DOHH2 (cell line): Measurements from ENCODE around the gene TMEM255B.

Experiments
- H3F3A ChIP-seq: fragments of 200-600 bp; sonication (generic), shearing (Covaris generic); 2 replicates; pipeline ENCODE4 v1.6.0; 2016; ENCODE audit warnings: antibody characterized with exemption, mild to moderate bottlenecking; ENCODE audit not compliant: control insufficient read depth, insufficient read depth
- H3K27ac ChIP-seq: fragments of 200-600 bp; sonication (generic); 2 replicates; pipeline ENCODE4 v1.5.1; 2014; ENCODE audit warnings: low read depth, mild to moderate bottlenecking, low read length, moderate library complexity
- H3K27me3 ChIP-seq: fragments of 200-600 bp; sonication (generic); 2 replicates; pipeline ENCODE4 v1.6.1; 2014; ENCODE audit warnings: mild to moderate bottlenecking, low read length, mixed read lengths; ENCODE audit not compliant: control insufficient read depth
- H3K36me3 ChIP-seq: fragments of 200-600 bp; sonication (generic); 2 replicates; pipeline ENCODE4 v1.6.1; 2014; ENCODE audit warnings: mild to moderate bottlenecking, low read length, moderate library complexity, mixed read lengths; ENCODE audit not compliant: control insufficient read depth
- H3K4me1 ChIP-seq: fragments of 200-600 bp; sonication (generic); 2 replicates; pipeline ENCODE4 v1.6.1; 2014; ENCODE audit warnings: mild to moderate bottlenecking, low read length, mixed read lengths; ENCODE audit not compliant: control insufficient read depth
- H3K4me2 ChIP-seq: fragments of 200-600 bp; sonication (generic); 2 replicates; pipeline ENCODE4 v1.6.0; 2014; ENCODE audit warnings: mild to moderate bottlenecking, low read length, moderate library complexity
- H3K4me3 ChIP-seq: fragments of 200-600 bp; sonication (generic); 2 replicates; pipeline ENCODE4 v1.5.1; 2014; ENCODE audit warnings: mild to moderate bottlenecking, low read length, mixed read lengths
- H3K79me2 ChIP-seq: fragments of 200-600 bp; sonication (generic); 2 replicates; pipeline ENCODE4 v1.6.1; 2014; ENCODE audit warnings: mild to moderate bottlenecking, low read length, mixed read lengths; ENCODE audit not compliant: control insufficient read depth
- H3K9me2 ChIP-seq: fragments of 200-600 bp; sonication (generic); replicated peaks from 2 replicates; pipeline ENCODE4 v1.6.1; 2014; ENCODE audit warnings: mild to moderate bottlenecking, low read length, mixed read lengths; ENCODE audit not compliant: control insufficient read depth
- H3K9me3 ChIP-seq: fragments of 200-600 bp; sonication (generic); 2 replicates; pipeline ENCODE4 v1.6.1; 2014; ENCODE audit warnings: antibody characterized with exemption, low read length, mixed read lengths; ENCODE audit not compliant: control insufficient read depth, insufficient read depth
- H4K20me1 ChIP-seq: fragments of 200-600 bp; sonication (generic); 2 replicates; pipeline ENCODE4 v1.6.0; 2014; ENCODE audit warnings: low read depth, mild to moderate bottlenecking, antibody characterized with exemption, low read length, moderate library complexity; ENCODE audit not compliant: control insufficient read depth, insufficient read depth
- EZH2phosphoT487 ChIP-seq: fragments of 200-600 bp; sonication (generic); IDR thresholded peaks from 2 replicates; pipeline ENCODE4 v1.6.1; 2017; ENCODE audit warnings: borderline replicate concordance, mild to moderate bottlenecking, antibody characterized with exemption, low read length, moderate library complexity, mixed read lengths
- TF ChIP-seq, protein P1 (sequence below): fragments of 200-600 bp; sonication (generic); IDR thresholded peaks from one replicate; pipeline ENCODE4 v1.5.1; 2014; ENCODE audit warnings: antibody characterized with exemption, mild to moderate bottlenecking, low read depth, low read length; ENCODE audit not compliant: poor library complexity, severe bottlenecking

TMEM255B gene

DNA sequence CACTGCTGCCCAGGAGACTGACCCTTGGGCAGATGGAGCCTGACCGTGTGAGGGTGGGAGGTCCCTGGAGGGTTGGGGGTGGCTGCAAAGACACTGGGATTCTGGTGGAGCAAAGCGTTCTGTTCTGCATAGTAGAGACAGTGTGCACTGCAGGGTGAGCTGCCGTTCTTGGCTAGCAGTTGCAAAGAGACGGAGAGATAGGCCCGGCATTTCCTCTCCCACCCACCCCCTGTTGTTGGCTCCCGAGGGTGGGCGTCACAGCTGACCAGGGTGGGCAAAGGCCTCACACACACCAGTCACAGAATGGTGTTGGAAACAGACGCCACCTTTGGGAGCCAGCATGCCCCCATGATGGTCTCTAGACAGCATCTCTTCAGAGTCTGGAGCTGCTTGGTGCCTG lies 11.4 kb downstream of the TMEM255B start:
- Histone ChIP-seq H4K20me1 (no peaks in the 10 kb centered on the region), H3K27me3 (no peaks in the 10 kb centered on the region), H3K4me1 (no peaks in the 10 kb centered on the region), H3K27ac (no peak overlapping the region), H3K79me2 (no peaks in the 10 kb centered on the region), H3K9me2 (no peaks in the 10 kb centered on the region), H3K4me3 (no peak overlapping the region), H3K36me3 (no peaks in the 10 kb centered on the region), H3K4me2 (no peak overlapping the region), H3K9me3 (no peaks in the 10 kb centered on the region; the same call in 1 of the 2 replicates), H3F3A (no peaks in the 10 kb centered on the region)
- TF ChIP-seq, protein P1, sequence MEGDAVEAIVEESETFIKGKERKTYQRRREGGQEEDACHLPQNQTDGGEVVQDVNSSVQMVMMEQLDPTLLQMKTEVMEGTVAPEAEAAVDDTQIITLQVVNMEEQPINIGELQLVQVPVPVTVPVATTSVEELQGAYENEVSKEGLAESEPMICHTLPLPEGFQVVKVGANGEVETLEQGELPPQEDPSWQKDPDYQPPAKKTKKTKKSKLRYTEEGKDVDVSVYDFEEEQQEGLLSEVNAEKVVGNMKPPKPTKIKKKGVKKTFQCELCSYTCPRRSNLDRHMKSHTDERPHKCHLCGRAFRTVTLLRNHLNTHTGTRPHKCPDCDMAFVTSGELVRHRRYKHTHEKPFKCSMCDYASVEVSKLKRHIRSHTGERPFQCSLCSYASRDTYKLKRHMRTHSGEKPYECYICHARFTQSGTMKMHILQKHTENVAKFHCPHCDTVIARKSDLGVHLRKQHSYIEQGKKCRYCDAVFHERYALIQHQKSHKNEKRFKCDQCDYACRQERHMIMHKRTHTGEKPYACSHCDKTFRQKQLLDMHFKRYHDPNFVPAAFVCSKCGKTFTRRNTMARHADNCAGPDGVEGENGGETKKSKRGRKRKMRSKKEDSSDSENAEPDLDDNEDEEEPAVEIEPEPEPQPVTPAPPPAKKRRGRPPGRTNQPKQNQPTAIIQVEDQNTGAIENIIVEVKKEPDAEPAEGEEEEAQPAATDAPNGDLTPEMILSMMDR = no peak
- no peak for TF ChIP-seq EZH2phosphoT487

DNA sequence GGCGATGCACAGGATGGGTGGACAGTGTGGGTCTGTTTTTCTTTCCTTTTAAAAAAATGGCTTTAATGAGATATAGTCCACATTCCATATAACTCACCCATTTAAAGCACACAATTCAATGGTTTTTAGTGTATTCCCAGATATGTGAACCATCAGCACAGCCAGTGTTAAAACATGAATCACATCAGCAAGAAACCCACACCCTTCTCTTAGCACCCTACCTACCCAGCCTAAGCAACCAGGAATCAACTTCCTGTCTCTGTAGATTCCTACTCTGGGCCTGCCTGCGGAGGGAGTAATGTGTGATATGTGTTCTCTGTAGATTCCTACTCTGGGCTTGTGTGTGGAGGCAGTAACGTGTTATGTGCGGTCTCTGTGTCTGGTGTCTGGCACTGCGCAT lies 11.9 kb downstream of the TMEM255B start:
- H3K4me2 ChIP-seq = no peak overlapping the region
- no peaks in the 10 kb centered on the region for H3F3A ChIP-seq
- no peak for TF ChIP-seq EZH2phosphoT487
- TF ChIP-seq, protein P1 = no peak
- no peaks in the 10 kb centered on the region for H3K27me3 ChIP-seq
- no peaks in the 10 kb centered on the region for H4K20me1 ChIP-seq
- no peak overlapping the region for H3K4me3 ChIP-seq
- H3K4me1 ChIP-seq = no peaks in the 10 kb centered on the region
- H3K27ac ChIP-seq = no peak overlapping the region
- no peaks in the 10 kb centered on the region for H3K9me2 ChIP-seq
- no peaks in the 10 kb centered on the region for H3K36me3 ChIP-seq
- H3K9me3 ChIP-seq = no peaks in the 10 kb centered on the region; the same call in 1 of the 2 replicates
- no peaks in the 10 kb centered on the region for H3K79me2 ChIP-seq

DNA sequence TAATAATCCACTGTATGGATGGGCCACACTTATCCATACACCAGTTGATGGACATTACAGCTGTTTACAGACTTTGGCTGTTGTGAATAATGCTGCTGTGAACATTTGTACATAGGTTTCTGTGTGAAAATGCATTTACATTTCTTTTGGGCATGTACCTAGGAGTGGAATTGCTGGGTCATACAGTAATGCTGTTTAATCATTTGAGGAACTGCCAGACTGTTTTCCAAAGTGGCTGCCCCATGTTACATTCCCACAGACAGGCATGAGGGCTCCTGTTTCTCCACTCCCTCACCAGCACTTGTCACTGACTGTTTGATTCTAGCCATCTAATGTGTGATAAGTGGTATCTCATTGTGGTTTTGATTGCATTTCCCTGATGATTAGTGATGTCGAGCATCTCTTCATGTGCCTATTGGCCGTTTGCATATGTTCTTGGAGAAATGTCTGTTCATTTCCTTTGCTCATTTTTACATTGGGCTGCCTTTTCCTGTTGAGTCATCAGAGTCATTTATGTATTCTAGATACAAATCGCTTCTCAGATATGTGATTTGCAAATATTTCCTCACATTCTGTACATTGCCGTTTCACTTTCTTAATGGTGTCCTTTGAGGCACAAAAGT lies 12.8 kb downstream of the TMEM255B start:
- Histone ChIP-seq H3K4me3 (no peak overlapping the region), H3K4me1 (no peaks in the 10 kb centered on the region), H3F3A (no peaks in the 10 kb centered on the region), H3K9me3 (no peaks in the 10 kb centered on the region; the same call in 1 of the 2 replicates), H4K20me1 (no peaks in the 10 kb centered on the region), H3K79me2 (no peaks in the 10 kb centered on the region), H3K27ac (no peak overlapping the region), H3K27me3 (no peaks in the 10 kb centered on the region), H3K9me2 (no peaks in the 10 kb centered on the region), H3K36me3 (no peaks in the 10 kb centered on the region), H3K4me2 (no peak overlapping the region)
- TF ChIP-seq, protein P1 = no peak
- TF ChIP-seq EZH2phosphoT487 = no peak
